K562 (cell line): ENCODE results near the gene RBM20. TPM values are rescaled to one million over a fixed set of nuclear protein-coding genes. Genes with fewer than 3 reads are reported as not detected.
A peak's percentile ranks its signal among the peaks of the same experiment; 100 is the strongest.

Source experiments
- BHLHE40 ChIP-seq: IDR thresholded peaks from 2 replicates; pipeline ENCODE4 v1.6.1; 2011; ENCODE audit warnings: low read length, improper control_type of control experiment
- CBX1 ChIP-seq: sonication (generic); IDR thresholded peaks from 2 replicates; pipeline ENCODE4 v1.6.1; 2016; ENCODE audit warnings: antibody characterized with exemption, low read depth, mild to moderate bottlenecking
- CREB3L1 ChIP-seq: fragments of 450-650 bp; IDR thresholded peaks from 2 replicates; pipeline ENCODE4 v1.6.1; 2014; ENCODE audit warnings: low read depth, mild to moderate bottlenecking, moderate library complexity, borderline replicate concordance
- NEUROD1 ChIP-seq: fragments of 150-350 bp; IDR thresholded peaks from 2 replicates; pipeline ENCODE4 v1.6.1; 2014; ENCODE audit warnings: borderline replicate concordance, low read length, low read depth; ENCODE audit not compliant: partially characterized antibody
- SMARCE1 ChIP-seq: fragments of 450-650 bp; IDR thresholded peaks from 2 replicates; pipeline ENCODE4 v1.7.1; 2016; ENCODE audit warnings: mild to moderate bottlenecking
- SRSF1 ChIP-seq: fragments of 200-400 bp; formaldehyde crosslinking; IDR thresholded peaks from 2 replicates; pipeline ENCODE4 v1.6.1; 2017; ENCODE audit warnings: mild to moderate bottlenecking, low read depth, low read length, moderate library complexity
- TCF7L2 ChIP-seq: fragments of 150-350 bp; IDR thresholded peaks from 2 replicates; pipeline ENCODE4 v1.6.1; 2016; ENCODE audit warnings: low read depth, mild to moderate bottlenecking, low read length, moderate library complexity
- ZNF134 ChIP-seq: fragments of 250-450 bp; sonication (Bioruptor Pico); conservative IDR thresholded peaks from 2 replicates; pipeline ENCODE4 v1.4.0; 2020
- ZNF318 ChIP-seq, 2 experiments: fragments of 450-650 bp; IDR thresholded peaks; 2 replicates each; pipeline ENCODE4 v1.6.1; 2016; ENCODE audit warnings: mild to moderate bottlenecking in 2 of 2, borderline replicate concordance in 1 of 2, low read depth in 1 of 2, moderate library complexity in 1 of 2
- ZNF740 ChIP-seq, 3 experiments: fragments of 200-800 bp in 1 of 3; sonication (Bioruptor generic) in 1 of 3; sonication (generic) in 1 of 3; formaldehyde crosslinking in 1 of 3; IDR thresholded peaks; 2 replicates each; pipeline versions ENCODE4 v1.6.1 to v1.8.0; 2016 to 2022; ENCODE audit warnings: mild to moderate bottlenecking in 2 of 3, missing compliant biosample characterization in 2 of 3, missing genetic modification characterization in 2 of 3, missing genetic modification reagents in 1 of 3
- polyA plus RNA-seq, 8 experiments: library from polyadenylated mRNA; depleted of rRNA in 4 of 8; stranded (reverse) in 5 of 8; unstranded in 3 of 8; fragments of >200 nt; fragmentation: Nextera tagmentation in 2 of 8; fragmentation: Illumina TruSeq in 1 of 8; extraction: Ambion mirVana in 2 of 8; extraction: Trizol in 1 of 8; gene quantifications; 2 replicates each; pipeline versions ENCODE4 v1.2.1 to v1.2.3, GENCODE V29; 2011 to 2014; ENCODE audit warnings: inconsistent platforms in 1 of 8, missing spikeins in 1 of 8
- total RNA-seq, 7 experiments: library from RNA; depleted of rRNA in 6 of 7; stranded (reverse); fragments of >200 nt in 6 of 7; fragmentation: Illumina TruSeq in 2 of 7; extraction: Trizol in 2 of 7; gene quantifications; 2 replicates each; pipeline versions ENCODE4 v1.2.1 to v1.2.3, GENCODE V29; 2011 to 2021; ENCODE audit warnings: low replicate concordance in 1 of 7

The RBM20 gene
- total and polyA plus RNA-seq, 9 of the 15 experiments (the other 6 are each of a cell fraction or from before 2014, with no cell fraction given), result 0.63 to 5.7 (median 3.2) TPM

GRCh38 chr10:110664483-110665420 lies 20.6 kb downstream of the RBM20 start (continued):
- TF ChIP-seq SMARCE1 (peak; percentile 86), BHLHE40 (no peak), CBX1 (no peak), ZNF740 (CRISPR knock-in tag; IDR thresholded peaks at IDR 0.05) (no peak), ZNF740 (tag; IDR thresholded peaks at IDR 0.05) (no peak), CREB3L1 (no peak; the same call in 1 of the 2 replicates), TCF7L2 (no peak), SRSF1 (no peak), ZNF318 (IDR thresholded peaks at IDR 0.05; ENCODE audit: borderline replicate concordance in 1 of 2, low read depth in 1 of 2) (no peak), ZNF134 (CRISPR knock-in tag) (no peak), NEUROD1 (no peak)
